Fibroblast of pulmonary artery (primary cell): ENCODE data around the gene RNASE4.
"Not testable (repeated sequence)": the region's sequence is repeated elsewhere in the genome, so short reads cannot be mapped to it uniquely, and the experiment has no call there.

Experiments
- DNase-seq: peaks from one replicate; pipeline ENCODE4 v3.0.0-alpha.2; 2010; ENCODE audit warnings: low read depth
- H3K4me3 ChIP-seq: replicated peaks from 2 replicates; pipeline ENCODE4 v1.5.1; 2011; ENCODE audit warnings: low read depth, mild to moderate bottlenecking, control low read depth, low read length, moderate library complexity
- TF ChIP-seq, protein P1 (sequence below): IDR thresholded peaks from 2 replicates; pipeline ENCODE4 v1.5.1; 2011; ENCODE audit warnings: mild to moderate bottlenecking, control low read depth, low read length, inconsistent platforms; ENCODE audit errors: missing control alignments

The RNASE4 gene

GRCh38 chr14:20730891-20731290, 46.5 kb downstream of the RNASE4 start:
- TF ChIP-seq, protein P1, sequence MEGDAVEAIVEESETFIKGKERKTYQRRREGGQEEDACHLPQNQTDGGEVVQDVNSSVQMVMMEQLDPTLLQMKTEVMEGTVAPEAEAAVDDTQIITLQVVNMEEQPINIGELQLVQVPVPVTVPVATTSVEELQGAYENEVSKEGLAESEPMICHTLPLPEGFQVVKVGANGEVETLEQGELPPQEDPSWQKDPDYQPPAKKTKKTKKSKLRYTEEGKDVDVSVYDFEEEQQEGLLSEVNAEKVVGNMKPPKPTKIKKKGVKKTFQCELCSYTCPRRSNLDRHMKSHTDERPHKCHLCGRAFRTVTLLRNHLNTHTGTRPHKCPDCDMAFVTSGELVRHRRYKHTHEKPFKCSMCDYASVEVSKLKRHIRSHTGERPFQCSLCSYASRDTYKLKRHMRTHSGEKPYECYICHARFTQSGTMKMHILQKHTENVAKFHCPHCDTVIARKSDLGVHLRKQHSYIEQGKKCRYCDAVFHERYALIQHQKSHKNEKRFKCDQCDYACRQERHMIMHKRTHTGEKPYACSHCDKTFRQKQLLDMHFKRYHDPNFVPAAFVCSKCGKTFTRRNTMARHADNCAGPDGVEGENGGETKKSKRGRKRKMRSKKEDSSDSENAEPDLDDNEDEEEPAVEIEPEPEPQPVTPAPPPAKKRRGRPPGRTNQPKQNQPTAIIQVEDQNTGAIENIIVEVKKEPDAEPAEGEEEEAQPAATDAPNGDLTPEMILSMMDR, result no peak
- no peak for DNase-seq
- H3K4me3 ChIP-seq, result no peak overlapping the region

GRCh38 chr14:20732477-20732876, 48.1 kb downstream of the RNASE4 start:
- TF ChIP-seq, protein P1, result no peak
- no peak for DNase-seq
- no peak overlapping the region for H3K4me3 ChIP-seq

DNA sequence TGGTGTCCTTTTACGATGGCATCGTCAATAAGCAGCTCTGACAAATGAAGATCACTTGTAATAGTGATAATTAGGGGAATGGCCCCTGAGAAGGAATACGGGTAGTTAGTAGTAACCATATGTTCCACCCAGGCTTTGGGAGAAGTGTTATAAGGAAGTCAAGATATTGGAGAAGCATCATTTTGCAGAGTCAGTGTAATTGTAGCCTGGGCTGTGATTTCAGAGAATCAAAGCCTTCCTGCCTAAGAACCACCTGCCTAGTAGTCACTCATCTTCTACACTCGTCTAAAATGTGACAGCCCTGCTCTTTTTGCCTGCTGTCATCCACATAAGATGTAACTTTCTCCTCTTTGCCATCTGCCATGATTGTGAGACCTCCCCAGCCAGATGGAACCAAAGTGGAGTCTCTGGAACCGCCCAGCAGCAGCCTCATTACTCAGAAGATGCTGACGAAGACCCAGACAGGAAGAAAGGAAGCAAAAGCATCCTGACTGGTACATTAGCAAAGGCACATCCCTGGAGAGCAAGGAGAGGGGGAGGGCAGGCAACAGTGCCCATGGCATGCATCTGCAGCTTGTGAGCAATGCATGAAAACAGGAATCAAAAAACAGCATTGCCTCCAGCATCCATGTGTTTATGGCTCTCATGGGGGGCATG, 48.7 kb downstream of the RNASE4 start:
- TF ChIP-seq, protein P1, result no peak
- no peak overlapping the region for H3K4me3 ChIP-seq
- DNase-seq, result no peak

- no peak overlapping the region for H3K4me3 ChIP-seq
- TF ChIP-seq, protein P1, result no peak
- DNase-seq, result no peak
Measured at GRCh38 chr14:20733684-20734429, 49.5 kb downstream of the RNASE4 start.

DNA sequence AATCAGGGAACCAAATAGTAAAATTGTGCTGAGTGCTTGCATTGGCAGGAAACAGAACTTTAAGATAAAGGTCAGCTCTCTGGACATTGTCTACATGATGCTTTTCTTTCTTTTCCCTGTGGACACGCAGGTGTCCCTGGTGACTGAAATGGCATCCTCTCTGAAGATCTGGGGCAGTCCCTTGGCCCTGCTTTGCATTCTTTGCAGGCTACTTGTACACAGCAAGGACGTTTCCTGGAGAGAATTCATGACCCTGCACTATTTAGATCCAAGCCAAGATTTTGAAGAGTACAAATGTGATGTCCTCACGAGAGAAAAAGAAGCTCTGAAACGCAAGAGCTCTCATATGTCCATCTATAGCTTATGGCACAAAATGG, 50.1 kb downstream of the RNASE4 start:
- DNase-seq, result no peak
- H3K4me3 ChIP-seq, result no peak overlapping the region
- TF ChIP-seq, protein P1, result no peak

- DNase-seq, H3K4me3 ChIP-seq: not testable (repeated sequence)
Measured at GRCh38 chr14:20738292-20738691, 53.9 kb downstream of the RNASE4 start.

GRCh38 chr14:20742132-20742531, 57.8 kb downstream of the RNASE4 start:
- DNase-seq, result no peak
- H3K4me3 ChIP-seq, result no peak overlapping the region
- TF ChIP-seq, protein P1, result no peak
